ENCODE data around the gene CST3. TPM values are rescaled to one million over a fixed set of nuclear protein-coding genes. Genes with fewer than 3 reads are reported as not detected.

Gene CST3
- total RNA-seq, 4 donors from 2014 or later, result 607 to 1,755 (median 1,289) TPM

GRCh38 chr20:23649830-23650417 lies 12.2 kb upstream of the CST3 start:
- intact Hi-C loops (cut with DNase I; ENCODE audit: low total_unique reads) (no loop called here), in situ Hi-C loops (cut with MboI; ENCODE audit: low pct_ligation_motif_present in 1 of 4, low pct_unique_long_range_greater_than_20kb in 1 of 4, low sequenced_read_pairs in 3 of 4) (no loop called here)
- 72 to 80% methylated on average over 1 of the region's 1 CpG for WGBS, 2 donors (ENCODE audit: low coverage in 1 of 2)
- DNase-seq, result no peak
- peaks cover 0 to 5% (median 3%) of the 10 kb centered on the region in 4 donors for H3K4me1 ChIP-seq
- H3K4me3 ChIP-seq, result no peak overlapping the region
- no peaks in the 10 kb centered on the region for H3K36me3 ChIP-seq
- no peaks in the 10 kb centered on the region for H3K9me3 ChIP-seq
- H3K27ac ChIP-seq, result no peak overlapping the region
- H3K27me3 ChIP-seq, result no peaks in the 10 kb centered on the region
- TF ChIP-seq EP300 (IDR thresholded peaks at IDR 0.05; ENCODE audit: low read depth) (no peak), CTCF (IDR thresholded peaks at IDR 0.05) (no peak), POLR2AphosphoS5 (IDR thresholded peaks at IDR 0.05) (no peak), POLR2A (IDR thresholded peaks at IDR 0.05) (no peak)

GRCh38 chr20:23649242-23649641 lies 11.5 kb upstream of the CST3 start:
- H3K27ac ChIP-seq, result no peak overlapping the region
- DNase-seq, result no peak
- TF ChIP-seq POLR2A (IDR thresholded peaks at IDR 0.05), result no peak
- TF ChIP-seq POLR2AphosphoS5 (IDR thresholded peaks at IDR 0.05), result no peak
- intact Hi-C loops (cut with DNase I; ENCODE audit: low total_unique reads), result no loop called here
- in situ Hi-C loops (cut with MboI; ENCODE audit: low pct_ligation_motif_present in 1 of 4, low pct_unique_long_range_greater_than_20kb in 1 of 4, low sequenced_read_pairs in 3 of 4), result no loop called here
- H3K27me3 ChIP-seq, result no peaks in the 10 kb centered on the region
- peaks cover 0 to 5% (median 0%) of the 10 kb centered on the region in 4 donors for H3K4me1 ChIP-seq
- H3K4me3 ChIP-seq, result no peak overlapping the region
- 92 to 93% methylated on average over 2 of the region's 2 CpGs for WGBS, 2 donors (ENCODE audit: low coverage in 1 of 2)
- H3K36me3 ChIP-seq, result no peaks in the 10 kb centered on the region
- no peaks in the 10 kb centered on the region for H3K9me3 ChIP-seq

- Histone ChIP-seq H3K4me1 (no peaks in the 10 kb centered on the region), H3K36me3 (no peaks in the 10 kb centered on the region), H3K27me3 (no peaks in the 10 kb centered on the region), H3K9me3 (no peaks in the 10 kb centered on the region), H3K27ac (no peak overlapping the region), H3K4me3 (no peak overlapping the region)
- in situ Hi-C loops (cut with MboI; ENCODE audit: low pct_ligation_motif_present in 1 of 4, low pct_unique_long_range_greater_than_20kb in 1 of 4, low sequenced_read_pairs in 3 of 4), result no loop called here
- DNase-seq, result no peak
- TF ChIP-seq POLR2A (IDR thresholded peaks at IDR 0.05) (no peak), EP300 (IDR thresholded peaks at IDR 0.05; ENCODE audit: low read depth) (no peak), CTCF (IDR thresholded peaks at IDR 0.05) (no peak), POLR2AphosphoS5 (IDR thresholded peaks at IDR 0.05) (no peak)
- intact Hi-C loops (cut with DNase I; ENCODE audit: low total_unique reads), result no loop called here
- WGBS, 2 donors (ENCODE audit: low coverage in 1 of 2), result 85 to 91% methylated on average over 2 of the region's 2 CpGs
These were observed 9.6 kb upstream of the CST3 start for GRCh38 chr20:23647346-23647745.

GRCh38 chr20:23646106-23646873 lies 8.5 kb upstream of the CST3 start:
- Histone ChIP-seq H3K4me1 (peaks cover 0 to 9% (median 2%) of the 10 kb centered on the region in 4 donors), H3K9me3 (no peaks in the 10 kb centered on the region), H3K36me3 (no peaks in the 10 kb centered on the region), H3K4me3 (no peak overlapping the region), H3K27ac (no peak overlapping the region), H3K27me3 (no peaks in the 10 kb centered on the region)
- 50 to 62% methylated on average over 4 of the region's 4 CpGs for WGBS, 2 donors (ENCODE audit: low coverage in 1 of 2)
- in situ Hi-C loops (cut with MboI; ENCODE audit: low pct_ligation_motif_present in 1 of 4, low pct_unique_long_range_greater_than_20kb in 1 of 4, low sequenced_read_pairs in 3 of 4), result no loop called here
- DNase-seq, result no peak
- TF ChIP-seq EP300 (IDR thresholded peaks at IDR 0.05; ENCODE audit: low read depth), result no peak
- no peak for TF ChIP-seq CTCF (IDR thresholded peaks at IDR 0.05)
- no peak for TF ChIP-seq POLR2AphosphoS5 (IDR thresholded peaks at IDR 0.05)
- no peak for TF ChIP-seq POLR2A (IDR thresholded peaks at IDR 0.05)
- intact Hi-C loops (cut with DNase I; ENCODE audit: low total_unique reads), result no loop called here
